HG03460 (cell line): Measurements from ENCODE around the gene HTRA2.

ENCODE experiments used
- ATAC-seq: cut with Tn5 transposase; IDR thresholded peaks from one replicate; pipeline ENCODE4 v1.9.1; 2021; ENCODE audit not compliant: unreplicated experiment

The HTRA2 gene

GRCh38 chr2:74499940-74500577, 29.7 kb upstream of the HTRA2 start:
- ATAC-seq = no peak

DNA sequence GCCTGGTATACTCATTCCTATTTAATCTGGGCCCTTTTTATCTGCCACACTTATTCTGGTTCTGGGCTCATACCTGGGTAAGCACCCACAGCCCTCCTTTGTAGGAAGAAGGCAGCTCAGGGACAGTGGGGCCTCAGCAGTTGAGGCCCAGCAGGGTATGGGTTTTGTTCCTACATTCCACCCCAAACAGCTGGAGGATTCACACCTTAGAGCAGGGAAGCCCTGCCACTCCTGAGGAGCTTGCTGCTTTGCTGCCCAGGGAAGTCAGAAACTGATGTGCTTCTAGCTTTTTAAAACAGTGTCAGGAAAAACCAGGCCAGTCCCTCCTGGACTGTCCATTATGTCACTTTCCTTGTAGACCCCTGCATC, 29.2 kb upstream of the HTRA2 start:
- no peak for ATAC-seq

- no peak for ATAC-seq
These were observed 28.2 kb upstream of the HTRA2 start for GRCh38 chr2:74501335-74502071.

DNA sequence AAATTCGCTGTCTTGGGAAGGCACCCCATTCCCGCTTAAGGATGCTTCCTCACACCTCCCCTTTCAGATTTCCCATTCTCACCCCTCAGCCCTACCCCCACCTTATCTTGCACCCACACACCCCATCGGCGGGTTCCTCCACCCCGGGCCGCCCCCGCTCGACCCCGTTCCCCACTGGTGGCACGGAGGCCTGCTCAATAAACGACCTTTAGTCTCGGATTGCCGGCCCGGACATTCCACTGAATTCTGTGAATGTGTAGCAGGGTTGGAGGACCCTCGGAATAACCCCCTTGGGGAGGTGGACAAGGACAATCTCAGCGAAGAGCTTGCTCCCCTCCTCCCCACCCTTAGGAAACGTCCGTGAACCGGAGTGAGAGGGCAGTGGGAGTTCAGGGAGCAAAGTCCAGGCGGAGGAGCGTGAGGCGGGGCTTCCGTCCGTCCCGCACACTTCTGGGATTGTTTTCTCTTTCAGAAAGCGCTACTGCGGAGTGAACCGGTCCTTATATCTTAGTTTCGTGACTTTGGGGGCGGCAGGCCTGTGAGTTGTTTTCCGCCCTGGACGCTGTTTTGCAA, 27.5 kb upstream of the HTRA2 start:
- no peak for ATAC-seq

- peak; percentile 38 for ATAC-seq
These were observed 26.8 kb upstream of the HTRA2 start for GRCh38 chr2:74502720-74503505.

DNA sequence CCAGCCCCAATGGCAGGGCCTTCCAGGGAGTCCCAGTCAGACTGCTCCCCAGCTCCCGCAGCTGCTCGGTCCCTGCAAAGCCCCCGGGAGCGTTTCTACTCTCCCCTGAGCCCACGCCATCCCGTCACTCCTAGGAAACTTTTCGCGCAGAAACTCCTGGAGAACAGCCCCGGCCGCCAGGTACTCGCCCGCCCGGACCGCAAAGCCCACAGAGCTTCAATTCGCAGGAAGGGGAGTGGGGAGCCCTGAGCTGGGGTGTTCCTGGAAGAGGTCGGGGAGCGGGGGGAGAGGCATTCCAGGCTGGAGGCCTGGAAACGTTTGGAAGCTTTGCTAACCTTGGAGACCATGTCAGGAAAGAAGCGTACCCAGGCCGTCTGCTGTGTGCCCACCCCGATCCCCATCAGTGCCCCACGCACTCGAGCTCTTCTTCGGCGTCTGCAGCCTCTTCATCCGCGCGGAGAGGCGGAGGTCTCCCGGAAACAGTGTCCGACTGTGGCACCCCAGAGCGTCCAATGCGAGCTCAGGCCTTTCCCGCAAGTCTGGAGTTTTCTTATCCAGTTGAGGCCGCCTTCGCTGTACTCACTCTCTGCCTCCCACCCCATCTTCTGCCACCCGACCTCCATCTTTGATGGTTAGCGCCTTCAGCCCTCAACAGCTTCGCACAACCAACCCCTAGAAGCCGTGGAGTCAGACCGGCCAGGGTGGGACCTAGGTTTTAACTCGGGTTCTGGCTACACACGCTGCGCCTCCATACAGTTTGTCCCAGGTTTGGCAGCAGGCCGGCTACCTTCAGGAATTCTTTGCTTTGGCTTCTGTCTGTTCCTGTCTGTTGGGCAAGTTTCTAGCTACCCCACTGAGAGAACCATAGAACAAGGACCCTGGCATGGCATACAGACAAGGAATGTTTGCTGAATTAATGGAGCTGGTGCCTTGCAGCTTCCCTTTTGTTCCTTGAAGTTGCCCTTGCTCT, 25.9 kb upstream of the HTRA2 start:
- ATAC-seq = no peak

DNA sequence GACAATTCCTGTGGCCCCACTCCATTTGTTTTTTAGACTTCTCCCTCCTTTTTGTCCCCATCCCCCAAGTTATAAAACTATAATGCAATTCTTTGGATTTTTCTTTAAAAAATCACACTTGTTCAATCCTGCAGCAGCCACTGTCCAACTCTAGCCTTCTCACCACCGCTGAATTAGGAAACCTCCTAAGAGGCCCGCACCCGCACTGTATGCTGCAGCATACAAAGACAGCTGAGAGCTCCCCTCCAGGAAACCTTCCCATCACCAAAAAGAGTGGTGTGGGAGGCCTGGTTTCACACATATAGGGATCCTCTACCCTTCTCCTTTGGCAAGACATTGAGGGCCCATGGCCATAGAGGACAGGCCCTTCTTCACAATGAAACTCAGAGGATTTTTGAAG, 25.1 kb upstream of the HTRA2 start:
- ATAC-seq = no peak

DNA sequence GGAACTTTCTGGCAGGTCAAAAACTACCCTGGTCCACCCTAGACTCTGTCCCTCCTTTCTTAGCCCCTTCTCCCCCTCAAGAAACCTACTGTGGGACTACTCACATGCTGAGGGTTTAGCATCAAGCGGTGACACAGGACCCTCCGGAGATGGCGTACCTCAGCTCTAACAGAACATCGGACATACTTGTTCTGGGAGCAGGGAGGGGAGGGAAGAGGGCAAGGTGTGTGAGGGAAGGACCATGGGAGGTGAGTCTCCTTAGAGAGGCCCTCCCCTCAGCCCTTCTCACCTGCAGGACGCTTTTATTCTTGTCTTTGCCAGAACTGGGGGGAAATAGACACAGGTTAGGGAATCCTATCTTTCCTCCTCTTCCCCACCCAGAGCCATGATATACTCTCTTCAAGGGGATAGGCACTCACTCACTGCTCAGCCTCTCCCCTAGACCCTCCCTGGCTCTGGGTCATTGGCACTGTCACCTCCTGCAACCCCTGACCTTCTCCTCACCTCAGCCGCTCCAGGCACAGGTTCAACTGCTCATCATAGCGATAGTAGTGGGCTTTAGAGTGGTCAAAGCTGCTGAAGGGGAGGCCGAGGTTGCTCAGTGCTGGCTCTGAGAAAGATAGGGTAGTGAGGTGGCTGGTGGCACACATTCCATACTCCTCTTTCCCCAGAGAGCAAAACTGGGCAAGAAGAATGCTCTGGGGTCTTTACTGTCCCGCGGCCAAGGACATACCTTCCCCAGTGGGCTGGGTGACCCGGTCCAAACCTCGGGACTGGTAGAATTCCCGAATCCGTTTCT, 24.1 kb upstream of the HTRA2 start:
- ATAC-seq = no peak

- peak; percentile 90 for ATAC-seq
These were observed 22.4 kb upstream of the HTRA2 start, which contains the start of gene PCGF1 for GRCh38 chr2:74507145-74507925. Gene PCGF1, minus strand, starts transcription at chr2:74507695. Its CDS starts 27 bp downstream, at chr2:74507668.

- ATAC-seq = peak; percentile 10
These were observed 21.7 kb upstream of the HTRA2 start for GRCh38 chr2:74507926-74508520.

DNA sequence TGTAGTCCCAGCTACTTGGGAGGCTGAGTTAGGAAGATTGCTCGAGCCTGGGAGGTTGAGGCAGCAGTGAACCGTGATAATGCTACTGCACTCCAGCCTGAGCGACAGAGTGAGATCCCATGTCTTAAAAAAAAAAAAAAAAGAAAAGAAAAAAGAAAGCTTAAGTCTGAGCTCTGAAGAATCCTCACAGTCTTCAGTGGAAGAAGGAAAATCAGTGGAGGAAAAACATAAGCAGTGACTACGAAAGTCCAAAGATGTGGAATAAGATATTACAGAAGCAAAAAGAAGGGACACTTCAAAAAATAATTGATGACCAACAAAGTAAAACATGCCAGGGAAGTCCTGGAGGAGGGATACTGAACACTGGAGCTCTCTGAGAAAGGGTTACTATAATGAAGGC, 19.5 kb upstream of the HTRA2 start:
- no peak for ATAC-seq

DNA sequence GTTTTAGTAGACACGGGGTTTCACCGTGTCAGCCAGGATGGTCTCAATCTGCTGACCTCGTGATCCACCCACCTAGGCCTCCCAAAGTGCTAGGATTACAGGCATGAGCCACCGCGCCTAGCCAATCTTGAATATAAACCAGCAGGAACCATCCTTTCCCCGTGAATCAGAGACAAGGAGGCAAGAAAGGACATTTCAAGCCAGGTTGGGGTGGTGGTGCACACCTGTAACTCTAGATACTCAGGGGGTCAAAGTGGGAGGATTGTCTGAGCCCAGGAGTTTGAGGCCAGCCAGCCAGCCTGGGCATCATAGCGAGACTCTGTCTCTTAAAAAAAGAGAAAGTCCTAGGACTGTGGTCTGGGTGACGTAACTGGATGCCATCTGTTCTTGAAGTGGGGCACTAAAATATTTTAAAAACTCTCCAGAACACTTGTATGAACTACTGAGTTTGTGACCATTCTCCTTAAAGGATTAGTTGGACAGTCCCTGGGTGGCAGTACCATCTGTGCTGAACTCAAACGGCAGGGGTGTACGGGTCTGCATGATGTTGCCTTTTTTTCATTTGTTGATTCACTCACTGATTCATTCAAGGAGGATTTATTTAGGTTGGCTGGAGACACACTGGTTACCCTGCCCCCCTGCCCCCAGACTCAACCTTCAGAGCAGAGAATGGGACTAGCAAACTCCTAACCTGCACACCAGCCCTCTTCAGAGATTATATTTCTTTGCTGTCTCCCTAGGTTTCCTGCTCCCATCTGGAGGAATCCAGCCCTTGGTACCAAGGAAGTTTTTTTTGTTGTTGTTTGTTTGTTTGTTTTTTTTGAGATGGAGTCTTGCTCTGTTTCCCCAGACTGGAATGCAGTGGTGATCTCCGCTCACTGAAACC, 18.4 kb upstream of the HTRA2 start:
- ATAC-seq = no peak

GRCh38 chr2:74512744-74513604, 16.8 kb upstream of the HTRA2 start:
- ATAC-seq = no peak

DNA sequence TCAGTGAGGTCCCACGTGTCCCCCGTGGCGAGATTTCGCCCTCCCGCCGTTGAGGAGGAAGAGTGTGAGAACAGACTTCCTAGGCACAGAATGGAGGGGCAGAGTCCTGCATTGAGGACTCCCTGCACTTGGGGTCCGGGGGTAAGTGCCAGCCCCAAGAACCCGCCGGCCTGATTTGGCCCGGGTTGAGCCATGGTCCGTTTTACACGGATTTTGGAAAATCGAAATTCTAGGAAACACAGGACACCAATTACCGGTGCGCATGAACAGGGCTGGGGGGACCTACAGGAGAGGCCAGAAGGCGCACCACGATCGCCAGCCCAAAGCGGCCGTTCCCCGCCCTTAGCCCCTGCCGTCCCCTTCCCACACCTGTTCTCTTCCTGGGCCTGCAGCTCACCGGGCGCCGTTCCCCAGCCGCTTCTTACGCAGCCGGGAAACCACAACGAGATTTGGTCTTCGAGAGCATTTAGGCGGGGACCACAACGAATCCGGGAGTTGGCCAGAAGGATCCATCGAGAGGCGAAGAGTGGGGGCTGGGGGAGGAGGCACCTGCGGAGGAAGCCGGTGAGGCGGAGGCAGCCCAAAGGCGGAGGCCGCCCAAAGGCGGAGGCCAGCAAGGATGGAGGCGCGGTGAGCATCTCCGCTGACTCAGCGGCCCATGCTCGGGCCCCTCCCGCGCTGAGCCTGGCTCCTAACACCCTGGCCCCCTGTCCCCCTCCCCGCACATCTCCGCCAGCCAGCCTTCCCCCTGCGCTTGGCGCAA, 15.9 kb upstream of the HTRA2 start:
- ATAC-seq = no peak

- no peak for ATAC-seq
These were observed 15.1 kb upstream of the HTRA2 start, which contains the start of gene TLX2 for GRCh38 chr2:74514368-74515270. Gene TLX2, plus strand, starts transcription at chr2:74514450. Its CDS starts 357 bp downstream, at chr2:74514807.
